Activated naive CD4-positive, alpha-beta T cell treated with anti-CD3 and anti-CD28 coated beads for 36 hours (primary cell): ENCODE measurements around the gene LTF. TPM values are rescaled to one million over a fixed set of nuclear protein-coding genes. Genes with fewer than 3 reads are reported as not detected.
A peak's percentile ranks its signal among the peaks of the same experiment; 100 is the strongest.
"Not testable (repeated sequence)": the region's sequence is repeated elsewhere in the genome, so short reads cannot be mapped to it uniquely, and the experiment has no call there.

Source experiments
- CTCF ChIA-PET: fragments of 350-600 bp; sonication (Branson Sonifier 250); formaldehyde crosslinking; loops from one replicate; lab custom pipeline; 2021; ENCODE audit warnings: antibody characterized with exemption; lab: Charles Lee
- DNase-seq: peaks from one replicate; pipeline ENCODE4 v3.0.0-alpha.2; 2020
- H3K27ac Mint-ChIP-seq: one replicate; pipeline ENCODE4 v1.8.0; 2021; ENCODE audit warnings: mild to moderate bottlenecking, mixed read lengths
- H3K27me3 Mint-ChIP-seq: one replicate; pipeline ENCODE4 v1.8.0; 2021; ENCODE audit warnings: low read depth, mixed read lengths
- H3K36me3 Mint-ChIP-seq: one replicate; pipeline ENCODE4 v1.8.0; 2021; ENCODE audit warnings: low read depth, mixed read lengths
- H3K4me1 Mint-ChIP-seq: one replicate; pipeline ENCODE4 v1.8.0; 2021; ENCODE audit warnings: low read depth, mixed read lengths
- H3K4me3 Mint-ChIP-seq: one replicate; pipeline ENCODE4 v1.8.0; 2021; ENCODE audit warnings: mild to moderate bottlenecking, moderate library complexity, mixed read lengths
- H3K9me3 Mint-ChIP-seq: one replicate; pipeline ENCODE4 v1.8.0; 2021; ENCODE audit warnings: mixed read lengths
- intact Hi-C: fragments of 100-400 bp; cut with micrococcal nuclease; formaldehyde crosslinking; loops from one replicate; pipeline ENCODE4 v1.15.1; 2023
- total RNA-seq, 2 experiments: library from RNA; stranded (reverse); gene quantifications; one replicate each; pipeline ENCODE4 v1.2.3, GENCODE V29; 2021

The LTF gene
- total RNA-seq, 2 experiments from 2014 or later: not detected

DNA sequence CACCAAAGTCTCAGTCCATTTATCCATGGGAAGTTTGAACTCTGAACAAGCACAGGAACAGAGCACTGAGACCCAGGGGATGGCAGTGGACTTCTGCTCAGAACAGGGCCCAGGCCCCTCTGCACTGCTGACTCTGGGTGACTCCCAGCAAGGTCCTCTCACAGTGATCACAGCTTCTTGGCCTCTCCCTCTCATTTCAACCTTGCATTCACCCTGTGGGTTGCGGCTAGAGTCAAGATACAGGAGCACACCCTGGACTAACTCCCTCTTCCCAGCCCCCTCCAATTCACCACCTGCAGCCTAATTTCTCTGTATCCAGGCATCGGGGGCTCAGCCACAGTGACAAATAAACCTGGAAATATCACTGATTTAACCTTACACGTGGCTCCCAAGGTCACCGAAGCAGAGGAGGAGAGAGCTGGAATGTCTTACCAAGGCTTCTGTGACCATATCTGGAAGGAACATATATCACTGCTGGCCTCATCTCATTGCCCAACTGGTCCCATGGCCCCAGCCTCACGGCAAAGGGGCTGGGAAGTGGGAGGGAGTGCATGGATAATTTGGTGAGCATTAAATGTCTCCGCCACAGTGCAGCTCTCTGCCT, 34.3 kb upstream of the LTF start:
- no peak for DNase-seq
- CTCF ChIA-PET: interaction anchor here (1.8 to 3.6 kb wide), 2 partner anchors 10 to 59 kb away, joined by 7 to 30 read pairs; no protein-coding TSS in a partner anchor
- Mint-ChIP-seq H3K27ac (no peak overlapping the region), H3K36me3 (no peaks in the 10 kb centered on the region), H3K27me3 (no peaks in the 10 kb centered on the region), H3K4me1 (peaks cover 15% of the 10 kb centered on the region), H3K9me3 (no peaks in the 10 kb centered on the region), H3K4me3 (no peak overlapping the region)
- intact Hi-C loops: no loop called here

DNA sequence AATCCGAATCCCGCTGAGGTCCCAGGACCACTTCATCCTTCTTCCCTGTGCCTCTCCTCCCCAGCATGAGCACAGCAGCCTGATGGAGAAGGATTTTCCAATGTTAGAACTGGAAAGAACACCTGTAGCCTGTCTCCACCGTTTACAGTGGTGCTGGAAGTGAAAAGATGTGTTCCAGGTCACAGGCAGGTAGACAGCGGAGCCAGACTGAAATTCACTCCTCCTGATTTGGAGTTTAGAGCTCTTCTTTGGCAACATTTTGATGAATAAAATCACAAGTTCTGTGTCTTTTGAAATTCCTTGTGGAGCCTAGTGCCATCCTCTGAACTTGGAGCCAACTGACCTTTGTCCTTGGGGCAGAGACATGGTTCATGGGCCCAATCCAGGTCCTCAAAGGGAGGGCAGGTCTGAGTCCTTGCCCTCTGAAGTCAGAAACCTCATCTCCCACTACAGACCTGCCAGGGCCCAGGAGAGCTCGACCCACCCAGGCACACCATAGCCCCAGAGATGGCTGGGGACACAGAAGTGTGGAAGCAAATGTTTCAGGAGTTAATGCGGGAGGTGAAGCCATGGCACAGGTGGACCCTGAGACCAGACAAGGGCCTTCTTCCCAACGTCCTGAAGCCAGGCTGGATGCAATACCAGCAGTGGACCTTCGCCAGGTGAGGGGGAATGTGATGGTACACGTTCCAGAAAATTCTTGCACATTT, 33.0 kb upstream of the LTF start, which contains the start of gene RTP3:
TSS of gene RTP3 (plus strand) at position 421 of the 710 bp plus-strand sequence. CDS start at position 508, 87 bp downstream.
- no peaks in the 10 kb centered on the region for H3K9me3 Mint-ChIP-seq
- CTCF ChIA-PET: interaction anchor here (0.6 to 3.6 kb wide), 5 partner anchors 9 to 135 kb away, joined by 5 to 30 read pairs (median 11); no protein-coding TSS in a partner anchor

DNA sequence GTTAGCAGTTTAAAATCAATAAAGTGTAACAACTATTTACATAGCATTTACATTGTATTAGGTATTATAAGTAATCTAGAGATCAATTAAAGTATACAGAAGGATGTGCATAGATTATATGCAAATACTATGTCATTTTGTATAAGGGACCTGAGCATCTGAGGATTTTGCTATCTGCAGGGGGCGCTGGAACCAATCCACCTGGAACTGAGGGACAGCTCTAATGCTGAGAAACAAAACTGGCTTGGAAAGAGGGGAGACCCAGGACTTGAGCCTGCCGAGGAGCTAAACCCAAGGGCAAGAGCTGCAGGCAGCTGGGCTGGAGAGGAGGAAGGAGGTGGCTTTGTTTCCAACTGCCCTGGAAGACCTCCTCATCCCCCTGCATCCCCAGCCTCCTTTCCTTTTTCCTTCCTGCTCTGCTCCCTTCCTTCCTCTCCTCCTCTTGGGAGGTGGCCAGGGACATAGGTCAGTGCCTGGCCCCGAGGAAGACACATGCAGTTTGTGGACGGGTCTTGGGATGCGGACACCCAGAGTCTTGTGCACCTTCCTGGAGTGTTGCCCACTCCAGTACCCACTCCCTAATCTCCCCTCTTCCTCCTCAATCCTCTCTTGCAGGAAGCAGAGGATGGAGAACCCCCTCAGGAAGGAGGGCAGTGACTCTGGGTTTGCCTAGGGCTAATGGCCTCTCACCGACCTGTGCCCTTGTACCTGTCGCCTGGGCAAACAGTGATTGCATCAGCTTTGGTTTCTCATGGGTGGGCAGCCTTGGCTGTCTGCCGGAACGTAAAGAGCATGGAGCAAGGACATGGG, 32.2 kb upstream of the LTF start:
- no peaks in the 10 kb centered on the region for H3K27me3 Mint-ChIP-seq
- H3K36me3 Mint-ChIP-seq: no peaks in the 10 kb centered on the region
- DNase-seq: peak; percentile 78
- CTCF ChIA-PET: interaction anchor here (0.6 to 3.6 kb wide), 11 partner anchors 8 to 199 kb away, joined by 3 to 30 read pairs (median 5); no protein-coding TSS in a partner anchor
- intact Hi-C loops: loop anchor here (1.0 kb wide), 1 partner anchor 61 kb away; no protein-coding TSS in a partner anchor
- no peaks in the 10 kb centered on the region for H3K9me3 Mint-ChIP-seq
- peaks cover 10% of the 10 kb centered on the region for H3K4me1 Mint-ChIP-seq
- no peak overlapping the region for H3K27ac Mint-ChIP-seq
- H3K4me3 Mint-ChIP-seq: no peak overlapping the region

More for the DNA sequence above, 33.0 kb upstream of the LTF start, which contains the start of gene RTP3:
- Mint-ChIP-seq H3K4me1 (peaks cover 10% of the 10 kb centered on the region), H3K27ac (no peak within 1 kb of the TSS), H3K36me3 (no peaks in the 10 kb centered on the region), H3K27me3 (no peaks in the 10 kb centered on the region), H3K4me3 (no peak within 1 kb of the TSS)
- intact Hi-C loops: no loop called here
- DNase-seq: no peak

DNA sequence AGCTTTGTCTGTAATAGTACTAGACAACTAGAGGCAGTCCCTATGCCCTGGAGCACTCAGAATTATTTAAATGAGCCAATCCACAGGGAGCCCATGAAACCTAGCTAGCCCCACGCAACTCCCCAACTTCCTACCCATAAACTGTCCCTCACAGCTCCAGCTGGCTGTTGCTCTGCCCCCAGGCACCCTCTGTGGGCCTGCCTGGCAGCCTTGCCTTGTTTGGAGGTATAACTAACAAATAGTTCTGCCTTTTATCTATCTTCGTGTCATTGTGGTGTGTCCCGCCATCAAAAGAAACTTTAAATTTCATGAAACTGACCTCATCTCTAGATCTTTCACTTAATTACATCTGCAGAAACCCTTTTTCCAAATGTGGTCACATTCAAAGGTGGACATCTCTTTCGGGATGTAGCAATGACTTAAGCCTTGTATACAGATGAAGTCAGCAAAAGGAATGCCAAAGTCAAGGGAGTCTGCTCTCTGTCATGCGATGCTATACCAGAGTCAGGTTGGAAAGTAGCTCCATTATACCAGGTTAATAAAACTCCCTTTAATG, 31.3 kb upstream of the LTF start:
- H3K27me3 Mint-ChIP-seq: no peaks in the 10 kb centered on the region
- intact Hi-C loops: loop anchor here (1.0 kb wide), 1 partner anchor 62 kb away; no protein-coding TSS in a partner anchor
- H3K4me1 Mint-ChIP-seq: peaks cover 8% of the 10 kb centered on the region
- CTCF ChIA-PET: interaction anchor here (0.6 to 3.0 kb wide), 10 partner anchors 9 to 432 kb away, joined by 3 to 20 read pairs (median 4); no protein-coding TSS in a partner anchor
- H3K4me3 Mint-ChIP-seq: no peak overlapping the region
- no peak for DNase-seq
- no peaks in the 10 kb centered on the region for H3K9me3 Mint-ChIP-seq
- no peaks in the 10 kb centered on the region for H3K36me3 Mint-ChIP-seq
- H3K27ac Mint-ChIP-seq: no peak overlapping the region

DNA sequence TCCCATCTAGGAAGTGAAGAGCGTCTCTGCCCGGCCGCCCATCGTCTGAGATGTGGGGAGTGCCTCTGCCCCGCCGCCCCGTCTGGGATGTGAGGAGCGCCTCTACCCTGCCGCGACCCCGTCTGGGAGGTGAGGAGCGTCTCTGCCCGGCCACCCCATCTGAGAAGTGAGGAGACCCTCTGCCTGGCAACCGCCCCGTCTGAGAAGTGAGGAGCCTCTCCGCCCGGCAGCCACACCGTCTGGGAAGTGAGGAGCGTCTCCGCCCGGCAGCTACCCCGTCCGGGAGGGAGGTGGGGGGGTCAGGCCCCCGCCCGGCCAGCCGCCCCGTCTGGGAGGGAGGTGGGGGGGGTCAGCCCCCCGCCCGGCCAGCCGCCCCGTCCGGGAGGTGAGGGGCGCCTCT, 29.8 kb upstream of the LTF start:
- DNase-seq, H3K27me3 Mint-ChIP-seq, H3K27ac Mint-ChIP-seq, H3K4me1 Mint-ChIP-seq, CTCF ChIA-PET, H3K36me3 Mint-ChIP-seq, H3K9me3 Mint-ChIP-seq, intact Hi-C loops, H3K4me3 Mint-ChIP-seq: not testable (repeated sequence)

DNA sequence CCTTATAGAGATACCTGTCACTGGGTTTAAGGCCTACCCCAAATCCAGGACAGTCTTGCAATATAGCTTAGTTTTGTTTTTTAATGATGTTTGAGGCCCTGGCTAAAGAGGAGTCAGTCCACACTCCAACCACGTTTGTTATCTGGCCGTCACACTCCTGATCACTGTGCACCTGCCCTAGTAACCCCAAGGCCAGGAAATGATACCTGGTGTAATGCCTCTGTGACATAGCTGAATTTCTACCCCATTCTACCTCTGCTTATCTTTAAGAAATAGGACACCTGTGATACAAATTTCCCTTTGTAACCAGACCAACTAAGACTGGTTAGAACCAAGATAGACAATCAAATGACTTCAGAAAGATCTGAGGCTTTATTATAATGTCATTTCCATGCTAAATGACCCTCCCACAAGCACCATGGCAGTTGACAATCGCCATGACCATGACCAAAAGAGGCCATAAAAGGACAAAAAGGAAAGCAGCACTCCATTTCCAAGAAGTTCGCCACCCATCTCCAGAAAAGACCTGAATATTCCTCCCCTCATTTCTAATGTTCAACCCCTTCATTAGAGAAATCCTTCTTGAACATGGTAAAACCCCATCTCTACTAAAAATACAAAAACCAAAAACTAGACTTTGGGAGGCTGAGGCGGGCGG, 28.3 kb upstream of the LTF start:
- H3K4me3 Mint-ChIP-seq: no peak overlapping the region
- no peaks in the 10 kb centered on the region for H3K9me3 Mint-ChIP-seq
- peaks cover under 1% of the 10 kb centered on the region for H3K27me3 Mint-ChIP-seq
- no peaks in the 10 kb centered on the region for H3K36me3 Mint-ChIP-seq
- CTCF ChIA-PET: interaction anchor here (0.9 to 1.6 kb wide), 4 partner anchors 46 to 137 kb away, joined by 3 to 8 read pairs (median 5); no protein-coding TSS in a partner anchor
- peaks cover 19% of the 10 kb centered on the region for H3K4me1 Mint-ChIP-seq
- intact Hi-C loops: no loop called here
- DNase-seq: no peak
- no peak overlapping the region for H3K27ac Mint-ChIP-seq

DNA sequence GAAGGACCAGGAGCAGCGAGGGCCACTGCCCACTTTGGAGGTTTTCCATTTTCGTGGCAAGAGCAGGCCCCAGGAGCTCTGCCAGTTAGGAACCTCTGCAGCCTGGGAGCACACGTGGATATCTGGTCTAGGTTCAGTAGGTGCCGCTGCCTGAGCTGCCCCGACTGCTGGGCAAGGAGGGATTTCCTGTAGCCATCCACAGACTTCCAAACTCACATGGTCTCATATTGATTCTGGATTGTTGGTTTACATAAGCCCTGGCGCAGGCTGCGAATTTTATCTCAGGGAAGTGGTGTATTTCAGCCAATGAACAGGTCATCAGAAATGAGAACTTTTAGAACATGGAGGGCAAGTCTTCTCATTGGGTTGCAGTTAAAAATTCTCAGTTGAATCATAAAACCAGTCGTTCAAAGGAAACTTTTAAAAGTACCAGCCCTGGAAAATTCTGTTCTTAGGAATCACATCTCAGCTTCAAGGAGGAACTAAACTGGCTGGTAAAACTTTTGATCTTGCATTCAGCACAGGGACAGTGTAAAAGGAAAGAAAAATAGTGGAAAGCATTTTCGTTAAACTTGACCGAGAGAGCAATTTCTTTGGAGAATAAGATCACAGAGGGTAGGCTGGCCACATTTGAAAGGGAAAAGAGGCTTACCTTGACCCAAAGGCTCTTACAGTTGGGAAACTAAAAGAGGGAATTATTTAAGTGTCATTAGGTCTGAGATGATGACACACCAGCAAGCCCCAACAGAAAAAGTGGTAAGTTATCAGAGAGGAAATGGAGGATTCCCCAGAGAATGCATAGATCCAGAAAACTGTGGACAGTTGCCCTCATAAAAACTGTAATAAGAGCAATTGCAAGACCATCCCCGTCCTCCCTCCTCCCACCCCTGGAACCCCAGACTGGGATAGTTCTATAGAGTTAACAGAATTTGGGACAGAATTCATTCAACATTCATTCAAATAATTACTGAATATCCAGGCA, 26.7 kb upstream of the LTF start:
- Mint-ChIP-seq H3K27ac (no peak overlapping the region), H3K4me3 (no peak overlapping the region), H3K27me3 (peaks cover 4% of the 10 kb centered on the region), H3K9me3 (no peaks in the 10 kb centered on the region), H3K36me3 (no peaks in the 10 kb centered on the region), H3K4me1 (peaks cover 15% of the 10 kb centered on the region)
- intact Hi-C loops: no loop called here
- CTCF ChIA-PET: interaction anchor here (0.9 to 5.3 kb wide), 3 partner anchors 48 to 138 kb away, joined by 3 to 181 read pairs (median 7); no protein-coding TSS in a partner anchor
- no peak for DNase-seq

DNA sequence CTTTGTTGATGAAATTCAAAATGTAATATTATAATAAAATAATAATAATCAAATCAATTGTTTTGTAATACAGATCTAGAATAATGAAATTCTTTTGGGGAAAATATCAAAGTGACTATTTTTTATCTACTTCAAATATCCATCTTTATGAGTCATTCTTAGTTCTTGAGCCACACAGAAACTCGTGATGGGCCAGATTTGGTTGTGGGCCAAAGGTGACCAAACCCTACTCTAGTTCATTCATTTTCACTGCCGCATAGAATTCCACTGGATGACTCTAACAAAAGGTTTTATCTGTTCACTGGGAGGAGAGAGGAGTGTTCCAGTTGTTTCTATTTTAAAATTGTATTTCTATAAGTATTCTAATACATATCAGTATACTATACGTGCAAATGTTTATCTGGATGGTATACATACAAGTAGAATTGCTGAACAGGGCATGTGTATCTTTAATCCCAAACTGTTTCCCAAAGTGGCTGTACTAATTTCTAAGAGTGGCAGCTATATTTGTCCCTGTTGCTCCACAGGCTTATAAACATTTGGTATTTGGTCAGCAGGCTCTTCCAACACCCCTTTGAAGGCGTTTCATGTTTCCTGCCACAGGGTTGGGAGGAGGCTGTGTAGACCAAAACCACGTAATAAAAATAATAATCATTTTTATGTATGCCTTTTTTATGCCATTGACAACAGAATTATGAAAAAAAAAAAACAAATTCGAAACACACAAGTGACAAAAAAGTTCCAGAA, 25.8 kb upstream of the LTF start:
- no peaks in the 10 kb centered on the region for H3K36me3 Mint-ChIP-seq
- CTCF ChIA-PET: interaction anchor here (0.7 to 5.7 kb wide), 13 partner anchors 8 to 869 kb away, joined by 3 to 181 read pairs (median 8); partner anchors contain the start of gene RTP3
- intact Hi-C loops: no loop called here
- H3K27ac Mint-ChIP-seq: no peak overlapping the region
- DNase-seq: no peak
- no peak overlapping the region for H3K4me3 Mint-ChIP-seq
- no peaks in the 10 kb centered on the region for H3K9me3 Mint-ChIP-seq
- peaks cover 4% of the 10 kb centered on the region for H3K27me3 Mint-ChIP-seq
- peaks cover 15% of the 10 kb centered on the region for H3K4me1 Mint-ChIP-seq

DNA sequence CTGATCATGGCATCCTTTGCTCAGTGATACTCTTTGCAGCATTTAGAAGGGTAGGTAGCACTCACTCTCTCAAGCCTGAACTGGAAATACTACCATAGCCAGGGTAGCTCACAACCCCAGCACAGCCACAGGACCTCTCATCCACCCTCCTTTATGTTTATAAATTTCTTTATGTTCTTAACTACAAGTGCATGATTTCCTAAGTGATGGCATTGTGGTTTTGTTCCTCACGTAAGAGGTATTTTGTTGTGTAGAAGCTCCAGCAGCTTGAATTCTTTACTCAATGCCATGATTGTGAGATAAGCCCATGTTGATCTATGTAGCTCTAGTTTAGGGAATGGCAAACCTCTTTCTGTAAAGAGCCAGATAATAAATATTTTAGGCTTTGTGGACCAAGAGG, 25.2 kb upstream of the LTF start:
- no peaks in the 10 kb centered on the region for H3K36me3 Mint-ChIP-seq
- intact Hi-C loops: loop anchor here (5.0 to 10.0 kb wide), 2 partner anchors 205 to 417 kb away; partner anchors contain the start of gene ALS2CL

DNA sequence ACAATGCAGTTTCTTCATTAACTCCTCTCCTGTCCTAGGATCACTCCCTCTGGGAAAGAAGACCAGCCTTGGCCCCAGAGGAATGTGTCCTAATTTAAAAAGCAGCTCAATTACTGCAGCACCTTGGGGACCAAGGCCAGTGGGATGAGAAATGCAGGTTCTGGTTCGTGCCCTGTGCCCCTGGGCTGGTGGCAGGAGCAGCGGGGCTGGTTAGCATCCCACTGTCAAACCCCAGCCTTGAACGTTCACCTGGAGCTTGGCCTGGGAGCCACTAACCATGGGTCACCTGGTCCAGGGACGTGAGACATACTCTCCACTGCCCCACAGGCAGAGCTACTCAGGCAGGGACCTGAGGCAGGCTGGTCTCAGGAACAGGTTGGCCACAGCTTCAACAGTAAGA, 24.7 kb upstream of the LTF start:
- no peak for DNase-seq
- Mint-ChIP-seq H3K27me3 (peaks cover 4% of the 10 kb centered on the region), H3K9me3 (no peaks in the 10 kb centered on the region), H3K36me3 (no peaks in the 10 kb centered on the region), H3K4me3 (no peak overlapping the region), H3K4me1 (peaks cover 15% of the 10 kb centered on the region), H3K27ac (no peak overlapping the region)
- CTCF ChIA-PET: interaction anchor here (0.6 to 5.7 kb wide), 46 partner anchors 9 to 870 kb away, joined by 3 to 181 read pairs (median 5); partner anchors contain the start of genes LTF and RTP3
- intact Hi-C loops: loop anchor here (5.0 to 10.0 kb wide), 2 partner anchors 205 to 418 kb away; partner anchors contain the start of gene ALS2CL

More for the DNA sequence above, 25.2 kb upstream of the LTF start:
- no peak for DNase-seq
- Mint-ChIP-seq H3K9me3 (no peaks in the 10 kb centered on the region), H3K4me3 (no peak overlapping the region), H3K27me3 (peaks cover 4% of the 10 kb centered on the region), H3K27ac (no peak overlapping the region), H3K4me1 (peaks cover 15% of the 10 kb centered on the region)
- CTCF ChIA-PET: interaction anchor here (0.7 to 5.7 kb wide), 32 partner anchors 8 to 870 kb away, joined by 3 to 181 read pairs (median 5); partner anchors contain the start of genes LTF and RTP3
